ENCODE data around the gene PATJ. TPM values are rescaled to one million over a fixed set of nuclear protein-coding genes. Genes with fewer than 3 reads are reported as not detected.

The PATJ gene
- total RNA-seq, 4 donors from 2014 or later = 25.7 to 37.4 (median 31.8) TPM

- H3K36me3 ChIP-seq = no peaks in the 10 kb centered on the region
- peaks cover 0 to 16% (median 14%) of the 10 kb centered on the region in 4 donors for H3K4me1 ChIP-seq
- no peaks in the 10 kb centered on the region for H3K9me3 ChIP-seq
- no peaks in the 10 kb centered on the region for H3K27me3 ChIP-seq
- 52% methylated on average over 2 of the region's 2 CpGs for WGBS
- TF ChIP-seq POLR2AphosphoS5 (IDR thresholded peaks at IDR 0.05) (no peak), POLR2A (IDR thresholded peaks at IDR 0.05; ENCODE audit: low read depth) (no peak), EP300 (IDR thresholded peaks at IDR 0.05) (no peak), CTCF (IDR thresholded peaks at IDR 0.05) (no peak)
- no peak for DNase-seq (ENCODE audit: extremely low spot score)
- intact Hi-C loops (cut with DNase I) = no loop called here
- no peak overlapping the region for H3K4me3 ChIP-seq
- no peak overlapping the region for H3K27ac ChIP-seq (replicated peaks in 1 of 4)
Observed at GRCh38 chr1:61950418-61950817, 208.1 kb downstream of the PATJ start.

GRCh38 chr1:61951731-61952580, 209.7 kb downstream of the PATJ start:
- Histone ChIP-seq H3K4me1 (peaks cover 0 to 16% (median 14%) of the 10 kb centered on the region in 4 donors), H3K27ac (replicated peaks in 1 of 4) (peak overlapping the region in 1 of 4 donors; percentile 24), H3K9me3 (no peaks in the 10 kb centered on the region), H3K27me3 (no peaks in the 10 kb centered on the region), H3K4me3 (no peak overlapping the region), H3K36me3 (no peaks in the 10 kb centered on the region)
- no peak for DNase-seq (ENCODE audit: extremely low spot score)
- WGBS = 61% methylated on average over 9 of the region's 9 CpGs
- intact Hi-C loops (cut with DNase I) = no loop called here
- TF ChIP-seq CTCF (IDR thresholded peaks at IDR 0.05) = no peak
- no peak for TF ChIP-seq EP300 (IDR thresholded peaks at IDR 0.05)
- no peak for TF ChIP-seq POLR2A (IDR thresholded peaks at IDR 0.05; ENCODE audit: low read depth)
- no peak for TF ChIP-seq POLR2AphosphoS5 (IDR thresholded peaks at IDR 0.05)

- intact Hi-C loops (cut with DNase I) = no loop called here
- WGBS = 70% methylated on average over 1 of the region's 1 CpG
- no peak for DNase-seq (ENCODE audit: extremely low spot score)
Observed at GRCh38 chr1:61952675-61953074, 210.4 kb downstream of the PATJ start.

GRCh38 chr1:61953076-61953789, 211.0 kb downstream of the PATJ start:
- intact Hi-C loops (cut with DNase I) = no loop called here
- H3K27ac ChIP-seq (replicated peaks in 1 of 4) = no peak overlapping the region
- peaks cover 0 to 16% (median 14%) of the 10 kb centered on the region in 4 donors for H3K4me1 ChIP-seq
- H3K36me3 ChIP-seq = no peaks in the 10 kb centered on the region
- TF ChIP-seq CTCF (IDR thresholded peaks at IDR 0.05) (no peak), EP300 (IDR thresholded peaks at IDR 0.05) (no peak), POLR2A (IDR thresholded peaks at IDR 0.05; ENCODE audit: low read depth) (no peak), POLR2AphosphoS5 (IDR thresholded peaks at IDR 0.05) (no peak)
- WGBS = 95% methylated on average over 2 of the region's 2 CpGs
- no peaks in the 10 kb centered on the region for H3K27me3 ChIP-seq
- no peaks in the 10 kb centered on the region for H3K9me3 ChIP-seq
- DNase-seq (ENCODE audit: extremely low spot score) = no peak
- H3K4me3 ChIP-seq = no peak overlapping the region

More at GRCh38 chr1:61952675-61953074, 210.4 kb downstream of the PATJ start:
- TF ChIP-seq EP300 (IDR thresholded peaks at IDR 0.05) (no peak), POLR2A (IDR thresholded peaks at IDR 0.05; ENCODE audit: low read depth) (no peak), CTCF (IDR thresholded peaks at IDR 0.05) (no peak), POLR2AphosphoS5 (IDR thresholded peaks at IDR 0.05) (no peak)
- H3K27ac ChIP-seq (replicated peaks in 1 of 4) = no peak overlapping the region
- peaks cover 0 to 16% (median 14%) of the 10 kb centered on the region in 4 donors for H3K4me1 ChIP-seq
- no peaks in the 10 kb centered on the region for H3K36me3 ChIP-seq
- no peaks in the 10 kb centered on the region for H3K27me3 ChIP-seq
- H3K4me3 ChIP-seq = no peak overlapping the region
- no peaks in the 10 kb centered on the region for H3K9me3 ChIP-seq

All from esophagus muscularis mucosa (tissue), 4 donors.